Panc1 (cell line): ENCODE data around the gene MRPL14. TPM values are rescaled to one million over a fixed set of nuclear protein-coding genes. Genes with fewer than 3 reads are reported as not detected.
A peak's percentile ranks its signal among the peaks of the same experiment; 100 is the strongest.

Experiments
- ATAC-seq: fragments of 200-7000 bp; cut with Tn5 transposase; 2 replicates; pipeline ENCODE4 v1.9.1; 2020; ENCODE audit warnings: mild to moderate bottlenecking, moderate library complexity
- BruUV-seq: library from RNA; stranded (reverse); fragments of 400-500 nt; replicated peaks from 2 replicates; lab custom pipeline; 2021; lab: Mats Ljungman, UMichigan
- CTCF ChIA-PET: fragments of 300-600 bp; sonication (Branson Sonifier 250); formaldehyde crosslinking; loops from one replicate; lab custom pipeline; 2022; ENCODE audit warnings: antibody characterized with exemption; lab: Charles Lee
- POLR2A ChIA-PET: fragments of 300-600 bp; sonication (Branson Sonifier 250); formaldehyde crosslinking; loops from one replicate; lab custom pipeline; 2022; ENCODE audit warnings: antibody characterized with exemption; lab: Charles Lee
- DNase-seq: peaks from one replicate; pipeline ENCODE4 v3.0.0-alpha.2; 2010; ENCODE audit warnings: low read depth, low spot score
- H3K27ac ChIP-seq: 2 replicates; pipeline ENCODE4 v1.5.1; 2011; ENCODE audit warnings: mild to moderate bottlenecking, low read length, inconsistent platforms
- H3K27me3 ChIP-seq: fragments of 200-500 bp; sonication (Bioruptor generic); 2 replicates; pipeline ENCODE4 v1.6.0; 2014; ENCODE audit warnings: low read length, inconsistent platforms; ENCODE audit not compliant: control insufficient read depth, insufficient read depth
- H3K36me3 ChIP-seq: fragments of 200-500 bp; sonication (Bioruptor generic); 2 replicates; pipeline ENCODE4 v1.5.1; 2014; ENCODE audit warnings: inconsistent platforms, mild to moderate bottlenecking, low read length, moderate library complexity; ENCODE audit not compliant: control insufficient read depth, insufficient read depth
- H3K4me1 ChIP-seq: 2 replicates; pipeline ENCODE4 v1.5.1; 2011; ENCODE audit warnings: inconsistent platforms, mild to moderate bottlenecking, low read length, moderate library complexity; ENCODE audit not compliant: control insufficient read depth, insufficient read depth
- H3K4me3 ChIP-seq, 2 experiments: 2 replicates each; pipeline ENCODE4 v1.5.1; 2011 to 2012; ENCODE audit warnings: low read depth in 2 of 2, low read length in 2 of 2, mild to moderate bottlenecking in 2 of 2, inconsistent platforms in 1 of 2, moderate library complexity in 1 of 2
- H3K9me3 ChIP-seq: fragments of 200-500 bp; sonication (Bioruptor generic); 2 replicates; pipeline ENCODE4 v1.5.1; 2014; ENCODE audit warnings: low read depth, mild to moderate bottlenecking, inconsistent platforms, low read length, moderate library complexity; ENCODE audit not compliant: control insufficient read depth, insufficient read depth
- POLR2AphosphoS5 ChIP-seq: IDR thresholded peaks from 2 replicates; pipeline ENCODE4 v1.6.1; 2012; ENCODE audit warnings: mild to moderate bottlenecking, low read depth, low read length, moderate library complexity
- SIN3A ChIP-seq: IDR thresholded peaks from 2 replicates; pipeline ENCODE4 v1.6.1; 2012; ENCODE audit warnings: low read depth, mild to moderate bottlenecking, low read length, moderate library complexity, borderline replicate concordance; ENCODE audit not compliant: insufficient read depth
- TCF7L2 ChIP-seq: IDR thresholded peaks from 2 replicates; pipeline ENCODE4 v1.6.1; 2011; ENCODE audit warnings: mild to moderate bottlenecking, low read depth, low read length, inconsistent platforms
- in situ Hi-C: cut with HindIII; loops from 2 replicates; pipeline ENCODE4 v1.10.0; 2016; ENCODE audit warnings: low sequenced_read_pairs, low pct_unique_long_range_greater_than_20kb
- intact Hi-C: fragments of 100-400 bp; cut with micrococcal nuclease; formaldehyde crosslinking; loops from one replicate; pipeline ENCODE4 v1.10.0; 2022; ENCODE audit not compliant: unreplicated experiment
- total RNA-seq: library from RNA; stranded (reverse); gene quantifications from one replicate; pipeline ENCODE4 v1.2.1, GENCODE V29; 2021; ENCODE audit not compliant: unreplicated experiment
- TF ChIP-seq, protein P1 (sequence below): fragments of 450-650 bp; IDR thresholded peaks from 2 replicates; pipeline ENCODE4 v1.5.1; 2017; ENCODE audit warnings: mild to moderate bottlenecking
- TF ChIP-seq, protein P2 (sequence below), 2 experiments: IDR thresholded peaks; 2 replicates each; pipeline ENCODE4 v1.6.1; 2011 to 2012; ENCODE audit warnings: low read depth in 2 of 2, control low read depth in 1 of 2, low read length in 1 of 2, mild to moderate bottlenecking in 1 of 2, moderate library complexity in 1 of 2; ENCODE audit not compliant: insufficient read depth in 1 of 2

The MRPL14 gene
- total RNA-seq, 1 experiment from 2014 or later, result 82.0 TPM

DNA sequence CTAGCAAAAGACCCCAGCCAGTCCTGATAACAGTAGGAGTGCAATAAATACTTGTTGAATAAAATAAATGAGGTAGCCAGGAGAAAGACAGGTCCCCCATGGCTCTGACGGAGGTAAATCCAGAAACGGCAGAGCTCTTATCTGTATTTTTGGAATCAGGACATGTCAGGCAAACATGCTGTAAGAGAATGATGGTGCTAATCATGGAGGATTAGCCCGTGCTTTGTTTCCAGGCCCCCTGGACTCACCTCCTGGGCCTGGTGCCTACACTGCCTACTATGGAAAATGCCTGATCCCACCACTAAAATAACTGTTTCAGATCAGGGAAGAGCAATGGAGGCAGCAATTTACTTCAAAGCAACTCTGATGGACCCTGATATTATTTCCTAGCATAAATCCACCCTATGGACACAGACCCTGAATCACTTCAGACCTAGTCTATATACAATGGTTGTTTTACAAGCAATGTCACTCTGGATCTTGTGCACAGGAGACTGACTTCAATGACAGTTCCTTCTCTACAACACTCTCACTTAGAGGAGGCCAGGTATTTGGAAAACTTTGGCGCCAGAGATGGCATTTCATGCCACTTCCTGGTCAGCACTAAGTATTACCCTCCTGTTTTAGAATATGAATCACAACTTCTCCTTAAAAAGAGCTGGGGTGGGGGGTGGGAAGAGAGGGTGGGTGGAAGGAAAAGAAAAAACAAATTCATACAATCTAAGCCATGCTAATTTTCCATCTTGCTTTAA lies 6.4 kb downstream of the MRPL14 start:
- Histone ChIP-seq H3K4me3 (no peak overlapping the region), H3K9me3 (no peaks in the 10 kb centered on the region), H3K4me1 (peaks cover 42% of the 10 kb centered on the region), H3K27me3 (no peaks in the 10 kb centered on the region), H3K27ac (no peak overlapping the region), H3K36me3 (no peaks in the 10 kb centered on the region)
- ChIA-PET CTCF (no interaction called here), POLR2A (no interaction called here)
- intact Hi-C loops, result no loop called here
- no peak for DNase-seq
- in situ Hi-C loops, result no loop called here
- TF ChIP-seq SIN3A (no peak), POLR2AphosphoS5 (no peak), TCF7L2 (no peak)
- TF ChIP-seq, protein P1, sequence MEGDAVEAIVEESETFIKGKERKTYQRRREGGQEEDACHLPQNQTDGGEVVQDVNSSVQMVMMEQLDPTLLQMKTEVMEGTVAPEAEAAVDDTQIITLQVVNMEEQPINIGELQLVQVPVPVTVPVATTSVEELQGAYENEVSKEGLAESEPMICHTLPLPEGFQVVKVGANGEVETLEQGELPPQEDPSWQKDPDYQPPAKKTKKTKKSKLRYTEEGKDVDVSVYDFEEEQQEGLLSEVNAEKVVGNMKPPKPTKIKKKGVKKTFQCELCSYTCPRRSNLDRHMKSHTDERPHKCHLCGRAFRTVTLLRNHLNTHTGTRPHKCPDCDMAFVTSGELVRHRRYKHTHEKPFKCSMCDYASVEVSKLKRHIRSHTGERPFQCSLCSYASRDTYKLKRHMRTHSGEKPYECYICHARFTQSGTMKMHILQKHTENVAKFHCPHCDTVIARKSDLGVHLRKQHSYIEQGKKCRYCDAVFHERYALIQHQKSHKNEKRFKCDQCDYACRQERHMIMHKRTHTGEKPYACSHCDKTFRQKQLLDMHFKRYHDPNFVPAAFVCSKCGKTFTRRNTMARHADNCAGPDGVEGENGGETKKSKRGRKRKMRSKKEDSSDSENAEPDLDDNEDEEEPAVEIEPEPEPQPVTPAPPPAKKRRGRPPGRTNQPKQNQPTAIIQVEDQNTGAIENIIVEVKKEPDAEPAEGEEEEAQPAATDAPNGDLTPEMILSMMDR, result no peak
- TF ChIP-seq, protein P2, sequence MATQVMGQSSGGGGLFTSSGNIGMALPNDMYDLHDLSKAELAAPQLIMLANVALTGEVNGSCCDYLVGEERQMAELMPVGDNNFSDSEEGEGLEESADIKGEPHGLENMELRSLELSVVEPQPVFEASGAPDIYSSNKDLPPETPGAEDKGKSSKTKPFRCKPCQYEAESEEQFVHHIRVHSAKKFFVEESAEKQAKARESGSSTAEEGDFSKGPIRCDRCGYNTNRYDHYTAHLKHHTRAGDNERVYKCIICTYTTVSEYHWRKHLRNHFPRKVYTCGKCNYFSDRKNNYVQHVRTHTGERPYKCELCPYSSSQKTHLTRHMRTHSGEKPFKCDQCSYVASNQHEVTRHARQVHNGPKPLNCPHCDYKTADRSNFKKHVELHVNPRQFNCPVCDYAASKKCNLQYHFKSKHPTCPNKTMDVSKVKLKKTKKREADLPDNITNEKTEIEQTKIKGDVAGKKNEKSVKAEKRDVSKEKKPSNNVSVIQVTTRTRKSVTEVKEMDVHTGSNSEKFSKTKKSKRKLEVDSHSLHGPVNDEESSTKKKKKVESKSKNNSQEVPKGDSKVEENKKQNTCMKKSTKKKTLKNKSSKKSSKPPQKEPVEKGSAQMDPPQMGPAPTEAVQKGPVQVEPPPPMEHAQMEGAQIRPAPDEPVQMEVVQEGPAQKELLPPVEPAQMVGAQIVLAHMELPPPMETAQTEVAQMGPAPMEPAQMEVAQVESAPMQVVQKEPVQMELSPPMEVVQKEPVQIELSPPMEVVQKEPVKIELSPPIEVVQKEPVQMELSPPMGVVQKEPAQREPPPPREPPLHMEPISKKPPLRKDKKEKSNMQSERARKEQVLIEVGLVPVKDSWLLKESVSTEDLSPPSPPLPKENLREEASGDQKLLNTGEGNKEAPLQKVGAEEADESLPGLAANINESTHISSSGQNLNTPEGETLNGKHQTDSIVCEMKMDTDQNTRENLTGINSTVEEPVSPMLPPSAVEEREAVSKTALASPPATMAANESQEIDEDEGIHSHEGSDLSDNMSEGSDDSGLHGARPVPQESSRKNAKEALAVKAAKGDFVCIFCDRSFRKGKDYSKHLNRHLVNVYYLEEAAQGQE (IDR thresholded peaks at IDR 0.05; ENCODE audit: insufficient read depth in 1 of 2, low read depth in 2 of 2, low read length in 1 of 2), result no peak
- ATAC-seq, result no peak
- no TSS peak for BruUV-seq

DNA sequence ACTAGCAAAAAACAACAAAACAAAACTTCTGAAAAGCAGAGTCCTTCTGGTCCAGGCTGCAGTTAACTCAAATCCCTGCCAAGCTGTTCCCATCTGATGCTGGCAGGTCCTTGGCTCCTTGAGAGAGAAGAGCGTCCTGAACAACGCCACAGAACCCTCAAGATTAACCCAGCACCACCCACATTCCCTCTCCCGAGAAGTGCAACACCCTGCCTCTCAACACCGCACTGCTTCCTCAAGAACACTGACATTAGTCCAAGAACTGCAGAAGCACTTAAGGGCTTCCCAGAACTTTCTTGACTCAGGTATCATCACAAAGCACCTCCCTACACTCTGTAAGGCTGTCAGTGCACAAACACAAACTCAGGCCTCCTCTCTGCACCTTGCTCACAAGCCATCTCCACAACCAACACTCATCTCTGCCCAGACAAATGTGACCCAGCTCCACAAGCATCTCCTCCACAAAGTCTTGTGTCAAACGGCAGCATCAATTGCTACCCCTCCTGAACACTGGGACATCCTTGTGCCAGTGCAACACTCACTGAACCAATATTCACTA lies 7.5 kb downstream of the MRPL14 start:
- H3K27ac ChIP-seq, result no peak overlapping the region
- POLR2A ChIA-PET, result no interaction called here
- no peaks in the 10 kb centered on the region for H3K9me3 ChIP-seq
- no peak for DNase-seq
- in situ Hi-C loops, result no loop called here
- intact Hi-C loops, result no loop called here
- no peak overlapping the region for H3K4me3 ChIP-seq
- TF ChIP-seq TCF7L2 (no peak), SIN3A (no peak), POLR2AphosphoS5 (no peak)
- TF ChIP-seq, protein P2 (IDR thresholded peaks at IDR 0.05; ENCODE audit: insufficient read depth in 1 of 2, low read depth in 2 of 2, low read length in 1 of 2), result no peak
- TF ChIP-seq, protein P1, result no peak
- H3K27me3 ChIP-seq, result no peaks in the 10 kb centered on the region
- no peaks in the 10 kb centered on the region for H3K36me3 ChIP-seq
- ATAC-seq, result peak; percentile 19; the same call in 1 of the 2 replicates
- BruUV-seq, result no TSS peak
- CTCF ChIA-PET, result no interaction called here
- peaks cover 35% of the 10 kb centered on the region for H3K4me1 ChIP-seq
